Right kidney (tissue), 1 donor: Measurements from ENCODE around the gene MFAP1.

Experiments
- DNase-seq: peaks from one replicate; pipeline ENCODE4 v3.0.0-alpha.2; 2016

MFAP1 gene

DNA sequence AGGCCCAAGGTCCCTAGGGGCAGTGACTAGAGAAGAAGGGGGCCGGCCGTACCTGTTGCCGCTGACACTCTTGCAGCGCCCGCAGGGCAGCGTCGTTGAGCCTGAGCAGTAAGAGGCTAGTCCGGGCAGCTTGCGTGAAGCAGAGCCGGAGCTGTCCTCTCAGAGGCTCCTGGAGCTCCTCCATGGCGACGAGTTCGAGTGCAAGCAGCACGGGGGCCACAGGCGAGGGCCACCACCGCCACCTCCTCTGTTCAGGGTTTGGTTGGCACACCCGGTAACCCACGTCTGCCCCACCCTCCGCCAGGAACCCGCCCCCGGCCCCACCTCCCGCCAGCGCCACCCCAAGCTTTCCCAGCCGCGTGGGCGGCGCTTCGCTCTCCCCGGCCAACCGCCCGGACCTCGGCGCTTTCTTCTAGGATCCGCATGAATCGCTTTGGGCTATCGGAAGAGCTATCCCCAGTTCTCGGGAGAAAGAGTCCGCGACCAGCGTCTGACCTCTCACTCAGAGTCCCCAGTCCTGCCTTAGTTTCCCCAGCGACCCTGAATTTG is 47.7 kb downstream of the MFAP1 start, which contains the start of gene ELL3:
TSS of gene ELL3 (minus strand) at position 249 of the 549 bp plus-strand sequence. CDS start at position 184, 65 bp downstream.
- DNase-seq, result no peak

DNA sequence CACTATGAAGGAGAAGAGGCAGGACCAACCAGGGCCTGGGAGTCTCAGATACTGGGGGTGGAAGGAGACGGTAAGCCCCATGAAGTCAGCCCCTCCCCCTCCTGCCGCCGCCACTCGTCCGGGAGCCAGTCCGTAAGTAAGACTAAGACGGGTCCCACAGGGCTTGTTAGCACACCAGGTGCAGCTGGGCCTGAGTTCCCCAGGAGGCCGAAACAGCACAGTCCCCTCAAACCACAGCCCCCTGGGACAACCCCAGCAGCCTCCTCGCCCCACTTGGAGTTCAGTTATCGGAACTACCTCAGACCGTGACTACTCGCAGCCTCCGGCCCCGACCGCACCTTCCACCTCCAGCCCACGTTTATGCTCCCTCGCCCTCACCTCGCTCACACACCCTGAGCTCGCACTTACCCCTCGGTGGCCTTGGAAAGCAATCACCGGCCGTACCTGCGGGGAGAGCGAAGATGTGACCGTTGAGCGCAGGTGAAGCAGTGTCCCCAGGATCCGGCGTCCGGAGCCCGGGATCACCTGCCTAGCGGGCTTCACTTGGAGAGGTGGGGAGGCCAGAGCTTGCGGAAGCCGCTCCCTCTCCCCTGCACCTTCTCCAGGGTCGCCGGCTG is 48.3 kb downstream of the MFAP1 start:
- peak; percentile 71 for DNase-seq

DNA sequence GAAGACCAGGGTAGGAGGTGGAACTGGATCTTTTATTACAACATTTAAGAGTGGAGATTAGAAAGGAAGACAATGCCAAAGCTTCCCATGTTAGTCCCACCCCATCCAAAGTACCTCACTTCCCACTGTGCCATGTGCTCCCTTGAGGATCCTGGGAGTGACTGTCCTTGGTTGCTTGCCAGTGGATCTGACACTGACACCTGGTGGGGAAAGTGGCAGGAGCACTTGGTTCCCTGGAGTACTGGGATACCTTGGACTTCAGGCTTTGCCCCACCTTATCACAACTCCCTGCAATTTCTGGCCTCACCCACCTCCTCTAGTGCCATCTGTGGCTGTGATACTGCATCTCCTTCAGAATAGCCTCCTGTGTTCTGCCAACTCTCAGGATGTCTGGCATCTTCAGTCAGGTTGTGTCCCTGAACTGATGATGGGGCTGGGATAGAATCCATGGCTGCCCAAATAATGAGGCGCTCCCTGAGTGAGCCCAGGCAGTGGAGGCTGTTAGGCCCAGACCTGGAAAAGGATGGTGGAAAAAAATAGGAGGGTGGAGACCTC is 49.0 kb downstream of the MFAP1 start:
- no peak for DNase-seq

DNA sequence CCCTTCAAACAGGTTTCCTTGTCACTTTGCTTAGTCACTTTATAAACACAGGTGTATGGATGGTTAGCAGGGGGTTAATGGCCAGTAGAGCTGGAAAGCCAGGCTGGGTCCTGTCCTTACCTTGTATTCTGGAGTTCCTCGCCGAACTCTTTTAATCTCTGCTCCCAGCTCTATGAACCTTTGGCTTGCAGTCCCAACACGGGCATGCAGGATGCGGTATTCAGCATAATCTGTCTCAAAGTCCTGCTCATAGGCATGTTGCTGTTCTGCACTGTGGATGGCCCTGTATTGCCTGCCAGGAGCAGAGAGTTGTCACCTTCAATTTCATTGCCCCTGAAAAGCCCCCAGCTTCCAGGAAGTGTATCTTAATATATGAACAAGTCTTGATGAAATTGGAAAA is 50.4 kb downstream of the MFAP1 start:
- DNase-seq, result no peak

DNA sequence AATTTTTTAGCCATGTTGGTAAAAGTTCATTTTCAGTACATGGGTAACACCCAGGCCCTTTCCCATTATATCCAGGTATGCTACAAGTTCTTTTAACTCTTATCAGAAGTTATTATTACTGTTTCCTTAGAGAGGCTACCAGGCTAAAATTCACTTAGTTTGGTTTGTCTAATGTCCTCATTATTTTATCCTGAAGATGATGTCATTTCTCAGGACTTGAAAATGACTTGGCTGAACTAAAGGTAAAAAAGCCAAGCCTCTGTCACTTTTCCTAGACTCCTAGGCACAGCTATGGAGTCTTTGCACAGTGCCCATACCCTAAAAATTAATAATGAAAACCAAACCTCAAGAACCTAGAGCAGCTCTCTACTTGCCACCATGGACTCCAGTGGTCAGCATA is 51.9 kb downstream of the MFAP1 start:
- no peak for DNase-seq

DNA sequence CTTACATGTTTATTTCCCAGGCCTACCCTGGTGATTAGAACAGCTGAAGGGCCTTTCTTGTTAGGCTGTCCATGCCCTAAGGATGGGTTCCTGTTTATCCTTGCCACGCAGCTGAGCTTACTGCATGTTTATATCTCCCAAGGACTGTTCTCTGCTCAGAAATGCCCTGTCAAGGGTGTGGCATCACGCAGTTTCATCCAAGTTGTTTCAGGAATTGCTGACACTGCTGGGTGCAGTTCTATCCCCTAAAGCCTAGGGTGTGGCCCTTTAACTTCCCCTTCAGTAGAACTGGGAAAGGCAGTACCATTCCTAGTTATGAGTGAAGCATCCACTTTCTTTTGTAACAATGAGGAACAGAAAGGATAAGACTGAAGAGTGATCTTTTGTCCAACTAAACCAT is 52.7 kb downstream of the MFAP1 start:
- DNase-seq, result no peak

DNA sequence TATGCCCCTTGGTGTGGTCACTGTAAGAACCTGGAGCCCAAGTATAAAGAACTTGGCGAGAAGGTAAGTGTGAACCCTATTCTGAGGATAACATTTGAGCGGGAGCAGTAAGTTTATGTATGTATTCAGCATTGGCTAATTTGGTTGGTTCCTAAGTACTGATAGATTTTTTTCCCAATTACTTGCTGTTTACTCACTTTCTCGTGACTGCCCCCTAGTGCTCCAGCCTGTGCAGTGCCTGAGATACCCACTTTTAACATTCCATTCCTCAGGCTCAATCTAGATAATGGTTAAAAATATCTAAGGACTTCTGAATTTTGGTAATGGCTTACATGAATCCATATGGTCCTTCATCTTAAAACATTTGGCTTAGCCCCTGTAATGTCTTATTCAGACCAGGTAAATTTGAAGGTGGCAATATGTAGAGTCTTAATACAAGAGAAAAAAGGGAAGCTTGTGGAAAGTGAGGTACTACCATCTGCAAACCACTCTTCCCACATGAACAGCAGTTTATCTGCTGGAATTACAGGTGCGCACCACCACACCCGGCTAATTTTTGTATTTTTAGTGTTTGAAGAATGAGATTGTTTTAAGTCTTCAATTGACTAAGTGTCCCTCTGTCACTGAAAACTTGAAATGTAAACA is 54.8 kb downstream of the MFAP1 start:
- no peak for DNase-seq

DNA sequence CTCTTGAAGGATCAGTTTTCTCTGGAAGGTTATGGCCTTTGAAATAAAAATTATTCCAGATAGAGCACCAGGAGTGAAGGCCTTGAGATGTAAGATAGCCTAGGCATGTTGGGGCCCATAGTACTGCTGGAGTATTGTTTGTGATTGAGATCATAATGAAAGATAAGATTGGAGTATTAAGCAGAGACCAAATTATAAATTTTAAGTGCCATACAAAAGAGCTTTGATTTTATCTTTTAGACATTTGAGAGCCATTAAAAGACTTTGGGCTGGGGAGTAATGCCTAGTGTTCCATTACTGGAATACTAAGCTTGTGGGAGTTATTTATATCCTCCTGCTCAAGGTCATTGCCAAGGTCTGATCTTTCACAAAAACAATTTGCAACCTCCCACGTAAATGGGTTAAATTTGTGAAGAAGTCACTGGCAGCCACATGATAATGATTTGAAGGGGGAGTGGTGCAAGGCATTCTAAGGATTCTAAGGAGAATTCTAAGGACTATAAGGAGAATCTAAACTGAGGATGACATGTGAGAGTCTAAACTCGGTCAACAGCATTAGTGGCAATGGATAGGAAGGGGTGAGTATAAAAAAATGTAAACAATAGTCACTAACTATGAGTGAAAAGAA is 60.6 kb downstream of the MFAP1 start:
- DNase-seq, result no peak

DNA sequence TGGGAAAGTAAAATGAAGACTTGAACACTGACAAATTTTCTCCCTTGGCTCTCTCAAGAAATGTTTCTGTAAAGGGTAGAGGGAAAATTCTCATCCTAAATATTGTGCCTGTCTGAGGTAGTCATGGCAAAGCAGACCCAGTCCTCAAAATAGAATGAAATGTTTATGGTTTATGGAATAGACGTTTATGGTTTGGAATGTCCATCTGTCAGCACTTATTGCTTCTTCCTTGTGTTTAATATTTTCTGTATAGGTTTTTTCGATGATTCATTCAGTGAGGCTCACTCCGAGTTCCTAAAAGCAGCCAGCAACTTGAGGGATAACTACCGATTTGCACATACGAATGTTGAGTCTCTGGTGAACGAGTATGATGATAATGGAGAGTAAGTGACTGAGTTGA is 61.7 kb downstream of the MFAP1 start:
- DNase-seq, result no peak
